GM18517 (cell line): ENCODE results near the gene DCST1.
"Not testable (repeated sequence)": the region's sequence is repeated elsewhere in the genome, so short reads cannot be mapped to it uniquely, and the experiment has no call there.

Experiments
- ATAC-seq: cut with Tn5 transposase; IDR thresholded peaks from one replicate; pipeline ENCODE4 v1.9.1; 2021; ENCODE audit warnings: mild to moderate bottlenecking, moderate library complexity; ENCODE audit not compliant: unreplicated experiment

Gene DCST1

GRCh38 chr1:155033524-155033923 is at the start of gene DCST1, which contains the start of gene DCST2:
TSS of gene DCST1 (plus strand) at chr1:155033824. CDS start at chr1:155034037, 213 bp downstream.
TSS of gene DCST2 (minus strand) at chr1:155033781. CDS start at chr1:155033701, 80 bp downstream.
- ATAC-seq: no peak

GRCh38 chr1:154986736-154987135 is 46.9 kb upstream of the DCST1 start:
- ATAC-seq: not testable (repeated sequence)

GRCh38 chr1:154987326-154987725 is 46.3 kb upstream of the DCST1 start:
- no peak for ATAC-seq

- ATAC-seq: no peak
These were observed 45.3 kb upstream of the DCST1 start for GRCh38 chr1:154988058-154988954.

- ATAC-seq: no peak
These were observed 44.3 kb upstream of the DCST1 start for GRCh38 chr1:154989195-154989860.

- ATAC-seq: no peak
These were observed 43.3 kb upstream of the DCST1 start for GRCh38 chr1:154990276-154990675.

- ATAC-seq: no peak
These were observed 40.7 kb upstream of the DCST1 start for GRCh38 chr1:154992721-154993571.

GRCh38 chr1:154993572-154994268 is 39.9 kb upstream of the DCST1 start, which contains the start of gene LENEP:
TSS of gene LENEP (plus strand) at chr1:154993586. CDS start at chr1:154993608, 22 bp downstream.
- ATAC-seq: no peak

GRCh38 chr1:154994269-154994587 is 39.4 kb upstream of the DCST1 start:
- ATAC-seq: no peak

GRCh38 chr1:154994591-154994990 is 39.0 kb upstream of the DCST1 start:
- ATAC-seq: no peak

- ATAC-seq: not testable (repeated sequence)
These were observed 38.2 kb upstream of the DCST1 start for GRCh38 chr1:154995301-154995983.

- no peak for ATAC-seq
These were observed 36.5 kb upstream of the DCST1 start for GRCh38 chr1:154996966-154997701.

- no peak for ATAC-seq
These were observed 35.3 kb upstream of the DCST1 start for GRCh38 chr1:154998201-154998780.

GRCh38 chr1:154998818-154999570 is 34.6 kb upstream of the DCST1 start:
- ATAC-seq: no peak

GRCh38 chr1:154999571-155000410 is 33.8 kb upstream of the DCST1 start:
- ATAC-seq: no peak

- no peak for ATAC-seq
These were observed 33.3 kb upstream of the DCST1 start for GRCh38 chr1:155000411-155000725.

GRCh38 chr1:155000726-155001424 is 32.7 kb upstream of the DCST1 start:
- ATAC-seq: peak; percentile 34
